ENCODE data around the gene FERMT3.

The FERMT3 gene

DNA sequence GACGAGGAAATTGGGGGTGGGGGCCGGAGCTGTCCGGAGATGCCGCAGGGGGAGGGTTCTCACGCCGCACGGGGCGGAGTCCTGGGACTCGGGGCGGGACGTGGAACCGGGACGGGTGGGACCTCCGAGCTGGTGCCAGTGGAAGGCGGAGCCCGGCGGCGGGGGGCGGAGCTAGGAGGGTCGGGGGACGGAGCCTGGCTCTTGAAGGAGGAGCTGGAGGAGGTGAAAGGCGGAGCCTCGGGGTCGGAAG, 34.6 kb downstream of the FERMT3 start:
- no peak for TF ChIP-seq EZH2 (IDR thresholded peaks at IDR 0.05; ENCODE audit: borderline replicate concordance, low read depth, low read length, severe bottlenecking)
- TF ChIP-seq, protein P1, sequence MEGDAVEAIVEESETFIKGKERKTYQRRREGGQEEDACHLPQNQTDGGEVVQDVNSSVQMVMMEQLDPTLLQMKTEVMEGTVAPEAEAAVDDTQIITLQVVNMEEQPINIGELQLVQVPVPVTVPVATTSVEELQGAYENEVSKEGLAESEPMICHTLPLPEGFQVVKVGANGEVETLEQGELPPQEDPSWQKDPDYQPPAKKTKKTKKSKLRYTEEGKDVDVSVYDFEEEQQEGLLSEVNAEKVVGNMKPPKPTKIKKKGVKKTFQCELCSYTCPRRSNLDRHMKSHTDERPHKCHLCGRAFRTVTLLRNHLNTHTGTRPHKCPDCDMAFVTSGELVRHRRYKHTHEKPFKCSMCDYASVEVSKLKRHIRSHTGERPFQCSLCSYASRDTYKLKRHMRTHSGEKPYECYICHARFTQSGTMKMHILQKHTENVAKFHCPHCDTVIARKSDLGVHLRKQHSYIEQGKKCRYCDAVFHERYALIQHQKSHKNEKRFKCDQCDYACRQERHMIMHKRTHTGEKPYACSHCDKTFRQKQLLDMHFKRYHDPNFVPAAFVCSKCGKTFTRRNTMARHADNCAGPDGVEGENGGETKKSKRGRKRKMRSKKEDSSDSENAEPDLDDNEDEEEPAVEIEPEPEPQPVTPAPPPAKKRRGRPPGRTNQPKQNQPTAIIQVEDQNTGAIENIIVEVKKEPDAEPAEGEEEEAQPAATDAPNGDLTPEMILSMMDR (IDR thresholded peaks at IDR 0.05; ENCODE audit: borderline replicate concordance, extremely low read depth, low read length, poor library complexity, severe bottlenecking) = no peak
- H3K4me1 ChIP-seq (ENCODE audit: insufficient read depth, low read length) = peaks cover 58% of the 10 kb centered on the region
- ATAC-seq (ENCODE audit: insufficient read depth, low read depth) = peak; percentile 77
- peaks cover 45% of the 10 kb centered on the region for H3K79me2 ChIP-seq (ENCODE audit: insufficient read depth, low read length)
- H3K9ac ChIP-seq (ENCODE audit: low read depth, low read length) = peak overlapping the region; percentile 67
- peak overlapping the region; percentile 93 for H3K4me2 ChIP-seq (ENCODE audit: insufficient read depth, low read length)
- H2AFZ ChIP-seq (ENCODE audit: low read depth, low read length) = peak overlapping the region; percentile 78
- H3K36me3 ChIP-seq (ENCODE audit: insufficient read depth, low read length) = peaks cover 59% of the 10 kb centered on the region
- peak overlapping the region; percentile 20 to 65 for H3K4me3 ChIP-seq (ENCODE audit: low read depth in 1 of 2, low read length in 2 of 2)
- H3K27me3 ChIP-seq (ENCODE audit: insufficient read depth, low read length, poor library complexity) = no peaks in the 10 kb centered on the region
- H3K27ac ChIP-seq (ENCODE audit: low read length) = peak overlapping the region; percentile 87
- H3K9me3 ChIP-seq (ENCODE audit: insufficient read depth, low read length, severe bottlenecking) = no peaks in the 10 kb centered on the region
- H4K20me1 ChIP-seq (ENCODE audit: insufficient read depth, low read length) = peaks cover 32% of the 10 kb centered on the region
- DNase-seq = no peak

DNA sequence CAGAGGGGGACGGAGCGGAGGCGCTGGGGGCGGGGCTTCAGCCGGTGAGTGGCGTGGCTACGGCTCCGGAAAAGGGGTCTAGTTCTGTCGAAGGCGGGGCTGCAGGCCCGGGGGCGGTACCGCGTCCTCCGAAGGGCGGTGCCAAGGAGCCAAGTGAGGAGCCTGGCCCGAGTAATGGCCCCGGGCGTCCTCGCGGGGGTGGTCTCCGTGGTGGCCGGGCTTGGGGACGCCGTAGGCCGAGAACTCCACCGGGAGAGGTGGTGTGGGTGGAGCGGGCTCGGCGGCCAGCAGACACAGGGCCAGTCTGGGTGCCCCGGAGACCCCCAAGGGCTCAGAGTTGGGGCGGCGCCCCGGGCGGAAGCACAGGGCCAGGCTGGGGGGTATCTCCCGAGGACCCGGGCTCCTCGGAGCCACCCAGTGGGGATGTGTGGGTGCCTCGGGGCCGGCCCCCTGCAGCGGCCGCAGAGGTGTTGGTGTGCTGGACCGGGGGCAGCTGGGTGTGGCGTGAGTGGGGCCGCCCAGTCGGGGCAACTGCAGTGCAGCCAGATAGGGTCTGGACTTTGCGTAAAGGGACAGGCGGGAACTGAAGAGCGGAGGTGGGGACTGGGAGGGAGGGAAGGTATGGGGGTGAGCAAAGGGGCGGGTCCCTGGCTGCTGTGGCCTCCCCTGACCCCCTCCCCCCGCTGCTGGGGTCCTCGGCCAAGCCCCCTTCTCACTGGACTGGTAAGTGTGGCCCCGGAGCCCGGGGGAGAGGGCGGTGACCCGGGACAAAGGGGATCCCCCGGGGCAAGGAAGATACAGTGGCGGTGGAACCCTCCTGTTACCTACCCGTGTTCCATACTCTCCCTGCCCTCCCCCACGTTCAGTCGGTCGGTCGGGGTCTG, 35.2 kb downstream of the FERMT3 start:
- Histone ChIP-seq H3K9ac (ENCODE audit: low read depth, low read length) (peak overlapping the region; percentile 67), H3K9me3 (ENCODE audit: insufficient read depth, low read length, severe bottlenecking) (no peaks in the 10 kb centered on the region), H3K27ac (ENCODE audit: low read length) (peak overlapping the region; percentile 75), H4K20me1 (ENCODE audit: insufficient read depth, low read length) (peaks cover 31% of the 10 kb centered on the region), H3K36me3 (ENCODE audit: insufficient read depth, low read length) (peaks cover 58% of the 10 kb centered on the region), H3K79me2 (ENCODE audit: insufficient read depth, low read length) (peaks cover 46% of the 10 kb centered on the region), H3K4me3 (ENCODE audit: low read depth in 1 of 2, low read length in 2 of 2) (peak overlapping the region; percentile 65 to 89), H3K4me1 (ENCODE audit: insufficient read depth, low read length) (peaks cover 58% of the 10 kb centered on the region), H3K4me2 (ENCODE audit: insufficient read depth, low read length) (peak overlapping the region; percentile 93), H2AFZ (ENCODE audit: low read depth, low read length) (peak overlapping the region; percentile 58), H3K27me3 (ENCODE audit: insufficient read depth, low read length, poor library complexity) (no peaks in the 10 kb centered on the region)
- peak; percentile 72 for ATAC-seq (ENCODE audit: insufficient read depth, low read depth)
- DNase-seq = peak; percentile 100
- TF ChIP-seq, protein P1 (IDR thresholded peaks at IDR 0.05; ENCODE audit: borderline replicate concordance, extremely low read depth, low read length, poor library complexity, severe bottlenecking) = no peak
- no peak for TF ChIP-seq EZH2 (IDR thresholded peaks at IDR 0.05; ENCODE audit: borderline replicate concordance, low read depth, low read length, severe bottlenecking)

GRCh38 chr11:64243236-64243854, 36.8 kb downstream of the FERMT3 start:
- H3K4me1 ChIP-seq (ENCODE audit: insufficient read depth, low read length) = peaks cover 63% of the 10 kb centered on the region
- no peak for ATAC-seq (ENCODE audit: insufficient read depth, low read depth)

More at GRCh38 chr11:64243236-64243854, 36.8 kb downstream of the FERMT3 start:
- Histone ChIP-seq H3K27ac (ENCODE audit: low read length) (peak overlapping the region; percentile 39; the same call in 1 of the 2 replicates), H4K20me1 (ENCODE audit: insufficient read depth, low read length) (peaks cover 31% of the 10 kb centered on the region), H3K27me3 (ENCODE audit: insufficient read depth, low read length, poor library complexity) (no peaks in the 10 kb centered on the region), H3K4me2 (ENCODE audit: insufficient read depth, low read length) (peak overlapping the region; percentile 93), H3K4me3 (ENCODE audit: low read depth in 1 of 2, low read length in 2 of 2) (peak overlapping the region in 1 of 2 experiments; percentile 21; a peak in 1 of 4 replicates), H3K79me2 (ENCODE audit: insufficient read depth, low read length) (peaks cover 46% of the 10 kb centered on the region), H3K36me3 (ENCODE audit: insufficient read depth, low read length) (peaks cover 44% of the 10 kb centered on the region), H3K9me3 (ENCODE audit: insufficient read depth, low read length, severe bottlenecking) (no peaks in the 10 kb centered on the region), H3K9ac (ENCODE audit: low read depth, low read length) (peak overlapping the region; percentile 67), H2AFZ (ENCODE audit: low read depth, low read length) (no peak overlapping the region)
- no peak for DNase-seq
- TF ChIP-seq, protein P1 (IDR thresholded peaks at IDR 0.05; ENCODE audit: borderline replicate concordance, extremely low read depth, low read length, poor library complexity, severe bottlenecking) = no peak
- no peak for TF ChIP-seq EZH2 (IDR thresholded peaks at IDR 0.05; ENCODE audit: borderline replicate concordance, low read depth, low read length, severe bottlenecking)
